Measurements from ENCODE around the gene ADAM19.

Gene ADAM19

DNA sequence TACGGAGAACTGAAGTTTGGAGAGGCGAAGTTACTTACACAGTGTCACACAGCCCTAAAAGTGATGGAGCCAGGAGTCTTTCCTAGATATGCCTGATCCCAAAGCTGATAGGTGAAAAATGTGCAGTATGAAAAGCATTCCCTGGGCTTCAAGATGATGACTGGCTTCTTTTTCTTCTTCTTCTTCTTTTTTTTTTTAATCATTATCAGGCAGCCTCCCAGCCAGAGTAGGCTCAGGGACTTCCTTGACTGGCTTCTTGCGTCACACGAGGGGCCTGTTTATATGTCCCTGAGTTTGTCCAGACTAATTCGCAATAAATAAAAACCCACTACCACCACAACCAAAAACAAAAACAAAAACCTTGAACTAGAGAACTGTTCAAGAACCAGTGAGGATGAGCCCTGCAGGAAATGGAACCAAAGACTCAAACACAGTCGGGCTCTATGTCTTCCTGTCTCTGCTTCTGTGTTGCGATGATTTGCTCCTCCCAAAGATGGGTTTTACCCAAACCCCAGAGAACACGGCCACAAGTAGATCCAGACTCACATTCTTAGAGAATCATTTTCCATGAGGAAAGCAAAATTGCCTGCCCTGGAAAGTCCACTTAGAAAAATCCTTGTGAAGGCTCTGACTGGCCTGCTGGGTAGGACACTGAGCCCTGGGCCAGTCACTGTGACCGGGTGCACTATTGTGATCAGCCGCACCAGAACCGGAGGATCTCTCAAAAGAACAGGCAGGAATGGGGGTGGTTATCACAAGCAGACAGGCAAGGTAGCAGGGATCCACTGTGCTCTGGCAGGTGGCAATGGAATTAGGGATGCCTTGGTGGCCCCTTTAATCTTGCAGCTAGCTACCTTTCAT lies 38.0 kb upstream of the ADAM19 start:
- DNase-seq (ENCODE audit: low spot score) = no peak
- in situ Hi-C loops (cut with MboI; ENCODE audit: low pct_unique_long_range_greater_than_20kb, low sequenced_read_pairs, unreplicated experiment) = no loop called here
- TF ChIP-seq, protein P1, sequence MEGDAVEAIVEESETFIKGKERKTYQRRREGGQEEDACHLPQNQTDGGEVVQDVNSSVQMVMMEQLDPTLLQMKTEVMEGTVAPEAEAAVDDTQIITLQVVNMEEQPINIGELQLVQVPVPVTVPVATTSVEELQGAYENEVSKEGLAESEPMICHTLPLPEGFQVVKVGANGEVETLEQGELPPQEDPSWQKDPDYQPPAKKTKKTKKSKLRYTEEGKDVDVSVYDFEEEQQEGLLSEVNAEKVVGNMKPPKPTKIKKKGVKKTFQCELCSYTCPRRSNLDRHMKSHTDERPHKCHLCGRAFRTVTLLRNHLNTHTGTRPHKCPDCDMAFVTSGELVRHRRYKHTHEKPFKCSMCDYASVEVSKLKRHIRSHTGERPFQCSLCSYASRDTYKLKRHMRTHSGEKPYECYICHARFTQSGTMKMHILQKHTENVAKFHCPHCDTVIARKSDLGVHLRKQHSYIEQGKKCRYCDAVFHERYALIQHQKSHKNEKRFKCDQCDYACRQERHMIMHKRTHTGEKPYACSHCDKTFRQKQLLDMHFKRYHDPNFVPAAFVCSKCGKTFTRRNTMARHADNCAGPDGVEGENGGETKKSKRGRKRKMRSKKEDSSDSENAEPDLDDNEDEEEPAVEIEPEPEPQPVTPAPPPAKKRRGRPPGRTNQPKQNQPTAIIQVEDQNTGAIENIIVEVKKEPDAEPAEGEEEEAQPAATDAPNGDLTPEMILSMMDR (IDR thresholded peaks at IDR 0.05; ENCODE audit: extremely low read depth, insufficient read depth, missing control alignments) = no peak

DNA sequence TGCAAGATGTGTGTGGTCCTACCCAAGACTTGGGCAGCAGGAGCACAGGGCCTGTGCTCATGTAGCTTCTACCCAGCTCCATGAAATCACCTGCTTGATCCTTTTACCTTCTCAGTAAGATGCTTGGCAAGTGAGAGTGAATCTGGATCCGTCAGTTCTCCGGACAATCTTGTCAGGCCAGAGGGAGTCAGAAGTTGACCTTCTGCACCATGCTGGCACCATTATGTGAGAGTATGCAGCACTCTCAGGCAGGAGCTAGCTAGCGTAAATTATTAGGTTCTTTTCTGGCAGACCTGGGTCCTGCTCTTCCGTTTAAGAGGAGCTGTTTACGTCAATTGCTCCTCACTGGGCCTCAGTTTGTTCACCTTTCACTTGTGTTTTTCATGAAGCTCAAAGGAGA lies 37.0 kb upstream of the ADAM19 start:
- in situ Hi-C loops (cut with MboI; ENCODE audit: low pct_unique_long_range_greater_than_20kb, low sequenced_read_pairs, unreplicated experiment) = no loop called here
- no peak for DNase-seq (ENCODE audit: low spot score)
- TF ChIP-seq, protein P1 (IDR thresholded peaks at IDR 0.05; ENCODE audit: extremely low read depth, insufficient read depth, missing control alignments) = no peak

DNA sequence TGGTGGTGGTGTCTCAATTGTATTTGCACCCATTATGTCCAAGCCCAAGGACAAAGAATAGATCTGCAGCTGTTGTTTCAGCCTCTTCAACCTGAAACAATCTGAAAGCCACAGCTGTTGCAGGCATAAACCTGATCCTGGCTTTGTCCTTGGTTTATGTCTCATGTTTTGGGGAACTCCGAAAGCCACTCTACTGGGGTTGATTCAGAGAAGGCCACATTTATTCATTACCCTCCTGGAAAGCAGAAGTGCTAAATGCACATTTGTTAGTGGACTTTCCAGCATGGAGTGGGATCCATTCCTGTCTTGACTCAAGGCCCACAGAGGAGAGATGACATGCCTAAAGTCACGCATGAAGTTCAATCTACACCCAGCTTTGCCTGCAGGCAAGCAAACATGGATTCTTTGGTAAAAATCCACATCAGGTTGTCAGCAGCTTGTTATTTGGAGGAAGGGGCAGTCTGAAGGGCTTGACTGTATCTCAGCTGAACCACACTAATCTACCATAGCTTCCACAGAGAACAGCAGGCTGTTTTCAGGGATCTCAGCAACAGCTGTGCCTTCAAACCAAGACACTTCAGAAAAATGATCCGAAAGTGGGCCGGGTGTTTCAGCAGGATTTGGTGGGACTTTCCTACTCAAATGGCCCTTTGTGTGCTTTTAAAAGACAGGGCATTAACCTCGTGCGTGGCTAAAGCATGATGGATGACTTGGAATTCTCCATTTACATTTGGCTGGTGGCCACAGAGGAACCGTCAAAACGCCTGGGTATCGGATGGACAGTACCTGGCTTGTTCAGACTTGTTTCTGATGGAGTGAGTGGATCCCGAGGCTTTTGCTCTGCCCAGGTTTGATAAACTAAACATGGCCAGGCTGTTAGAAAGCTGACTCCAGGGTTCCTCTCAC lies 36.2 kb upstream of the ADAM19 start:
- in situ Hi-C loops (cut with MboI; ENCODE audit: low pct_unique_long_range_greater_than_20kb, low sequenced_read_pairs, unreplicated experiment) = no loop called here
- TF ChIP-seq, protein P1 (IDR thresholded peaks at IDR 0.05; ENCODE audit: extremely low read depth, insufficient read depth, missing control alignments) = no peak
- DNase-seq (ENCODE audit: low spot score) = peak; percentile 42

DNA sequence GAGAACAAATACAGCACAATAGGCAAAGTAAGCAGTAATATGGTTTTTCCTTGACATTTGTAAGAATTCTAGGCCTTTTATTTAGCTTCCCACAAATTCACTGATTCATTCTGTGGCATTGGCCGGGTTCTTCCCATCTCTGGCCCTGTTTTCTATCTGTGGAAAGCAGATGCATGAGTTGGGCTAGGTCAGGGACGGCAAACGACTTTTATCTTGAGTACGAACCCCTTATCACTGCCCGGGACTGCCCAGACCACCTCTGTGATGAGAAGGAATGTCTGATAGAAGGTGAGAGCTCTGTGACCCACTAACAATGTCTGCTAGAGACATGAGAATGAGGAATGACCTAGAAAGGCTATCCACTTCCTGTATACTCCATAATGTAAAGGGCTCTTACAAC lies 35.4 kb upstream of the ADAM19 start:
- in situ Hi-C loops (cut with MboI; ENCODE audit: low pct_unique_long_range_greater_than_20kb, low sequenced_read_pairs, unreplicated experiment) = no loop called here
- no peak for DNase-seq (ENCODE audit: low spot score)
- TF ChIP-seq, protein P1 (IDR thresholded peaks at IDR 0.05; ENCODE audit: extremely low read depth, insufficient read depth, missing control alignments) = no peak

DNA sequence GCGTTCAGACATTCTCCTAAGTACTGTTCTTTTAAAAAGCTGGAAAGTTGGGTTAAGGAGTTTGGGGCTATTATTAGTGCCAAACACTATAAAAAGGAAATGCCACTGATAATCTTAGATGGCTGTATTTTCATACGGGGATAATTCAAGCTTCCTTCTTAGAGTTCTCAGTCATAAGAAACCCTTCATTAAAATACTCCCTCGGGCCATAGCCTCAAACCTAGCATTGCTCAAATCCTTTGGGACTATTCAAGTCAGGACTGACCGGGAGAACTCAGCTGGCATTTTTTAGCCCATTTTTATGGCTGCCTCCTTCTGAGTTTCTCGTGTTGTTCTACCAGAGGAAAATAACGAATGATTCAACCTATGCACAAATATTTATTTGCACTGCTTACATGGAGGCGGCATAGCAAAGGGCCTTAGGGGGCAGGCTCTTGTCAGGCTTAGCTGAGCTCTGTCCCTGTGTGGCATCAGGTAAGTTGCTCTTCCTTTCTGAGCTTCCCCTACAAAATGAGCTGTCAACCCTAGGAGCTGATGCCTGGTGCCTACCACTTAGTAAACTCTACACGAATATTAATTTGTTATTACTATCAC lies 33.5 kb upstream of the ADAM19 start:
- no peak for DNase-seq (ENCODE audit: low spot score)
- in situ Hi-C loops (cut with MboI; ENCODE audit: low pct_unique_long_range_greater_than_20kb, low sequenced_read_pairs, unreplicated experiment) = no loop called here
- TF ChIP-seq, protein P1 (IDR thresholded peaks at IDR 0.05; ENCODE audit: extremely low read depth, insufficient read depth, missing control alignments) = no peak

Measured in GM13977 (cell line).